ENCODE data around the gene YPEL4. TPM values are rescaled to one million over a fixed set of nuclear protein-coding genes. Genes with fewer than 3 reads are reported as not detected.

YPEL4 gene
- polyA plus RNA-seq, 1 experiment: 1.1 TPM

DNA sequence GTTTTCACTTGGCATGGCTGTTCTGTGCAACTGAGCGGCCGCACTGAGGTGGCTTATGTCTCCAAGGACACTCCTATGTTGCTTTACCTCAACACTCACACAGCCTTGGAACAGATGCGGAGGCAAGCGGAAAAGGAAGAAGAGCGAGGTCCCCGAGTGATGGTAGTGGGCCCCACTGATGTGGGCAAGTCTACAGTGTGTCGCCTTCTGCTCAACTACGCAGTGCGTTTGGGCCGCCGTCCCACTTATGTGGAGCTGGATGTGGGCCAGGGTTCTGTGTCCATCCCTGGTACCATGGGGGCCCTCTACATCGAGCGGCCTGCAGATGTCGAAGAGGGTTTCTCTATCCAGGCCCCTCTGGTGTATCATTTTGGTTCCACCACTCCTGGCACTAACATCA lies 10.0 kb upstream of the YPEL4 start:
- Histone ChIP-seq H3K27ac (ENCODE audit: low read depth, low read length) (no peak overlapping the region), H3K27me3 (ENCODE audit: control insufficient read depth, insufficient read depth, low read length) (no peaks in the 10 kb centered on the region), H3K9me3 (ENCODE audit: control insufficient read depth, insufficient read depth, low read length) (no peaks in the 10 kb centered on the region), H3K4me3 (ENCODE audit: low read depth, low read length) (no peak overlapping the region)
- POLR2A ChIA-PET: no interaction called here
- no peak for TF ChIP-seq CTCF (IDR thresholded peaks at IDR 0.05; ENCODE audit: low read depth, low read length)
- DNase-seq (ENCODE audit: low read depth, low spot score): no peak
- CTCF ChIA-PET: interaction anchor here (1.4 to 1.6 kb wide), 2 partner anchors 19 to 92 kb away, joined by 3 to 5 read pairs; partner anchors contain the start of gene UBE2L6

DNA sequence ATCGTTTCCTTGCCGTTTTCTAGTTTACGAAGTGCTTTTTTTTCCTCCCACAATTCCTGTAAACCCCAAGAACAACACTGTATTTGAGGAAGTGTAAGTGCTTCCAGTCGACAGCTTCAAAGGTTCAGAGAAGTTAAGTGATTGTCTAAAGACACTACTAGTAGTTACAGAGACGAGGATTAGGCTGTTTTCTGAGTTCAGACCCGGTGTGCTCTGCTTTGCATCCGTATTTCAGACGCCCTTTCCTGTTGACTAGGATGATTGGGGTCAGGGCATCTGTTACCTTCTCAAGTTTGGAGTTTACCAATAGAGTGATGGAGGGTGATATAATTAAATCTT lies 8.3 kb upstream of the YPEL4 start:
- H3K27ac ChIP-seq (ENCODE audit: low read depth, low read length): no peak overlapping the region
- ChIA-PET POLR2A (interaction anchor here (1.4 kb wide), 1 partner anchor 9 kb away, joined by 4 read pairs; no protein-coding TSS in a partner anchor), CTCF (interaction anchor here (0.9 to 1.5 kb wide), 2 partner anchors 14 to 90 kb away, joined by 4 to 8 read pairs; no protein-coding TSS in a partner anchor)
- peak overlapping the region; percentile 73 for H3K4me3 ChIP-seq (ENCODE audit: low read depth, low read length)
- H3K27me3 ChIP-seq (ENCODE audit: control insufficient read depth, insufficient read depth, low read length): no peaks in the 10 kb centered on the region
- TF ChIP-seq CTCF (IDR thresholded peaks at IDR 0.05; ENCODE audit: low read depth, low read length): no peak
- H3K9me3 ChIP-seq (ENCODE audit: control insufficient read depth, insufficient read depth, low read length): no peaks in the 10 kb centered on the region
- DNase-seq (ENCODE audit: low read depth, low spot score): no peak

DNA sequence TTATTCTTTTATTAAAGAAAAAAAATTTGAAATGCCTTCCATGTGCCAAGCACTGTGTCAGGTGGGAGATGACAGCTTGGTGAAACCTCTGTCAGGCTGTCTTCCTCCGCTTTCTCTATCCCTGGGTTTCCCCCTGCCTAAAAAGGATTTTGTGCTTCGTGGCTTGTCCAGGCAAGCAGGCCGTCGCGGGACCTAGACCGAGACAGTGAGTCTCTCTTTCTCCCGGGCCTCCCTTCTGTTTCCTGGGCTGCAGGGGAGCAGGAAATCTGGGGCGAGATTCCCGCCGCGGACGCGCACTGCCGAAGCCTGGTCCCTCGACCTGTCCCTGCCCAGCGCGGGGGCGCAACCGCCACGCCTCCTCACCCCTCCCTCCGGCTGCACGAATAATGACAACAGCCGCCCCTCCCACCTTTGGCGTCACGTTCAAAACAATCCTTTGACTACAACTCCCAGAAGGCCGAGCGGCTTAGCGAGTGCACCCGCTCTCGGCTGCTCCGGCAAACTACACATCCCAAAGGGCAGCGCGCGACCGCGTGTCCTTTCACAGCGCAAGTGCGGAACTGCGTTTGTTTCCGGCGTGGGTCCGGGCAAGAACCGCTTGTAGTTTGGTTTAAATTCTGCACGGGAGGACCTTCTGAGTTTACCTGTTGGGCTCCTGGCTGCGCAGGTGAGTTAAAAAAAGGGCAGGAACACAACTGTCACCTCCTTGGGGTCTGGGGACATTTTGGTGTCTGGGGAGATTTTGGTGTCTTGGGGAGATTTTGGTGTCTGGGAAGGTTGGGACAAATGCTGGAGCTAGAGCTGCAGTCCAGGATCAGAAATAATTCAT lies 7.7 kb upstream of the YPEL4 start, which contains the start of gene CLP1:
TSS of gene CLP1 (plus strand) at position 569 of the 829 bp plus-strand sequence. CDS start 1,715 bp downstream, outside the sequence.
- H3K4me3 ChIP-seq (ENCODE audit: low read depth, low read length): peak within 1 kb of the TSS; percentile 73
- no peaks in the 10 kb centered on the region for H3K27me3 ChIP-seq (ENCODE audit: control insufficient read depth, insufficient read depth, low read length)
- no peak for TF ChIP-seq CTCF (IDR thresholded peaks at IDR 0.05; ENCODE audit: low read depth, low read length)
- DNase-seq (ENCODE audit: low read depth, low spot score): peak; percentile 95
- CTCF ChIA-PET: interaction anchor here (0.9 to 1.5 kb wide), 2 partner anchors 13 to 89 kb away, joined by 4 to 8 read pairs; no protein-coding TSS in a partner anchor
- H3K27ac ChIP-seq (ENCODE audit: low read depth, low read length): peak within 1 kb of the TSS; percentile 72
- POLR2A ChIA-PET: interaction anchor here (1.4 kb wide), 1 partner anchor 9 kb away, joined by 4 read pairs; no protein-coding TSS in a partner anchor
- no peaks in the 10 kb centered on the region for H3K9me3 ChIP-seq (ENCODE audit: control insufficient read depth, insufficient read depth, low read length)

- H3K27ac ChIP-seq (ENCODE audit: low read depth, low read length): peak overlapping the region; percentile 72
- ChIA-PET POLR2A (interaction anchor here (1.4 kb wide), 1 partner anchor 10 kb away, joined by 4 read pairs; no protein-coding TSS in a partner anchor), CTCF (interaction anchor here (0.9 to 1.5 kb wide), 3 partner anchors 13 to 130 kb away, joined by 5 to 8 read pairs (median 5); no protein-coding TSS in a partner anchor)
- peak overlapping the region; percentile 57 for H3K4me3 ChIP-seq (ENCODE audit: low read depth, low read length)
- TF ChIP-seq CTCF (IDR thresholded peaks at IDR 0.05; ENCODE audit: low read depth, low read length): no peak
- DNase-seq (ENCODE audit: low read depth, low spot score): no peak
- H3K27me3 ChIP-seq (ENCODE audit: control insufficient read depth, insufficient read depth, low read length): no peaks in the 10 kb centered on the region
- no peaks in the 10 kb centered on the region for H3K9me3 ChIP-seq (ENCODE audit: control insufficient read depth, insufficient read depth, low read length)
Observed at GRCh38 chr11:57656885-57657193, 7.1 kb upstream of the YPEL4 start.

DNA sequence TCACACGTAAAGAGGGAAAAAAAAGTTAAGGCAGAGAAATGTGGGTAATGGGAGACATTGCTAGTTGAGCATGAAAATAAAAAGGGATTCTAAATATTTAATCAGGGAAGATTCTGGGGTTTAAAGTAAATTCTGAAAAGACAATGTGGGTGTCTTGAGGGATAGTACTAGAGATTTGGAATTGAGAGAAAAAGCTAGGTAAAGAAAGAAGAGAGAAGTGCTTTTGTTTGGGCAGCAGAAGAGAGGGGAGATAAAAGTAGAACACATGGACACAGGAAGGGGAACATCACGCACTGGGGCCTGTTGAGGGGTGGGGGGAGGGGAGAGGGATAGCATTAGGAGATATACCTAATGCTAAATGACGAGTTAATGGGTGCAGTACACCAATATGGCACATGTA lies 3.5 kb upstream of the YPEL4 start:
- no peak overlapping the region for H3K4me3 ChIP-seq (ENCODE audit: low read depth, low read length)
- CTCF ChIA-PET: interaction anchor here (1.1 to 1.8 kb wide), 3 partner anchors 9 to 126 kb away, joined by 3 to 10 read pairs (median 5); no protein-coding TSS in a partner anchor
- H3K9me3 ChIP-seq (ENCODE audit: control insufficient read depth, insufficient read depth, low read length): no peaks in the 10 kb centered on the region
- no peak for TF ChIP-seq CTCF (IDR thresholded peaks at IDR 0.05; ENCODE audit: low read depth, low read length)
- DNase-seq (ENCODE audit: low read depth, low spot score): no peak
- H3K27me3 ChIP-seq (ENCODE audit: control insufficient read depth, insufficient read depth, low read length): peaks cover 2% of the 10 kb centered on the region
- POLR2A ChIA-PET: no interaction called here
- no peak overlapping the region for H3K27ac ChIP-seq (ENCODE audit: low read depth, low read length)
